DMS 273 (cell line): ENCODE data around the gene MAP2K5.

Source experiments
- DNase-seq: peaks from one replicate; lab custom pipeline; 2025; ENCODE audit not compliant: unreplicated experiment; lab: John Stamatoyannopoulos, UW

Gene MAP2K5

DNA sequence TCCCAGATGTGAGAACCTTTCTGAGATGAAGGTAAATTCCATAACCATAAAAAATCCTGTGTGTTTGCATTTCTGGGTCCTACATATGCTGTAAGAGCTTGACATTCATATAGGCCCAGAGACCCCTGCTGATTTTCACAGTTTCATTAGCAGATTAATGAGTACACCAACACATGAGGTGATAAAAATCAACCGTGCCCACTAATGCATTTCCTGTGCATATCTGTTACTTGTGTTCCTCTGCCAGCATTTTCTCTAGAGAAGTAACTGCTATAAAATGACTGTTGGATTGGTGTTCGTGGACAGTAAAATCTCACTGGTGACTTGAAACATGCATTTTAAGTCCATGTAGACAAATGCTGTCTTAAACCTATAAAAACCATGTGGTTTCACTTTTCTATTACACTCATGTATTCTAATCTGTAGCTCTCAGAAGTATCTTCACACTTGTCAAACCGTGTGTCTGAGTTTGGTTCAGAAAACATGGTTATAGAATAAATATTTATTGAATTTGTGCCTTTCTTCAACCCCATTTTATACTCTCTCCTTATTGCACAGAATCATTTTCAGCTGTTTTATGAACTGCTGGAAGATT is 14.6 kb downstream of the MAP2K5 start:
- no peak for DNase-seq

DNA sequence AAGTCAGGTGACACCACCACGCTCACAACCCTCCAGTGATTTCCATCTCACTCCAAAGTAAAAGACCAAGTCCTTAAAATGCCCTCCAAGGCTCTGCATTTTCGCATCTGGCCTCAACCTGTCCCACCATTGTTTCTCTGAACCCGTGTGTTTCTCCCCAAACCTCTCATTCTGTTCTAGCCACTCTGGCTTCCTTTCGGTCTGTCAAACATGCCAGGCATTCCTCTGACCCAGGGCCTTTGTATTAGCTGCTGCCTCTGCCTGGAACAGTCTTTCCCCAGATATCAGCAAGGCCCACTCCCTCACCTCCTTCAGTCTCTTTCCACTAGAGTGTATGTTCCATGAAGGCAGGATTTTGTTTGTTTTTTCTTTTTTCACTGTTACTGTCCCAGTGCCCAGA is 16.0 kb downstream of the MAP2K5 start:
- DNase-seq = no peak

DNA sequence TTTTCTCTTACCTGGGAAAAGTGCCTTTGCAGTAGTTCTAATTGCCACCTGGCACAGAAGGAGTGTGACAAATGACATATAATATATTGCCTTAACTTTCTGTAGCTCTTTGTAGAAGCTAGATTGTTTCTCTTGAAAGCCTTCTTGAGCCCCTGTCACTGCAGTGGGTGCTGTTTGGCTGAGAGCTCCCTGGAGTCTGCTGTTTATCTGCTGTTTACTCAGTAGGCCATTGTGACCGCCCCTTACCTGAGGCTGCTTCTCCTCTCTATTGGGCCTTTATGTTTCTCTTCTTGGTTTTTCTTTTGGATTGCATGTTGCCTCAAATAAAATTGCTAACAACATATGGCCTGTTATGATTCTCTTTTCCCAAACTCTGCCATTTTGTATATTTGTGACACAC is 16.7 kb downstream of the MAP2K5 start:
- DNase-seq = no peak

DNA sequence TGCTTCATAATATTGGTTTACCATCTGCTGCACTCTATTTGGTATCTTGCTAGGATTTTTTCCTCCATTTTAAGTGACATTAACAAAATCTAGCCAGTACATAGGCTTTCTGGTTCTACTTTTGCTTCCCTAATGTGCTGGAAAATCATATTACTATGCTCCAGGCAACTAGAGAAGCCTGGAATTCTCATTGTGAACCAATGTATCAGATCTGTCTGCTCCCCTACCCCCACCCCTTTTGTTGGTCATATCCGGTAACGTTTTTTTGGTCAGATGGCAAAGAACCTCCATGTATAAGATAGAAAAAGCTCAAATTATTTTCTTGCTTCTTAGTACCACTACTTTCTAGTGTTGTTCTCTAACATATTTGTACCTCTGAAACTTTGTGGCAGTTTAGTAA is 17.1 kb downstream of the MAP2K5 start:
- DNase-seq = no peak

DNA sequence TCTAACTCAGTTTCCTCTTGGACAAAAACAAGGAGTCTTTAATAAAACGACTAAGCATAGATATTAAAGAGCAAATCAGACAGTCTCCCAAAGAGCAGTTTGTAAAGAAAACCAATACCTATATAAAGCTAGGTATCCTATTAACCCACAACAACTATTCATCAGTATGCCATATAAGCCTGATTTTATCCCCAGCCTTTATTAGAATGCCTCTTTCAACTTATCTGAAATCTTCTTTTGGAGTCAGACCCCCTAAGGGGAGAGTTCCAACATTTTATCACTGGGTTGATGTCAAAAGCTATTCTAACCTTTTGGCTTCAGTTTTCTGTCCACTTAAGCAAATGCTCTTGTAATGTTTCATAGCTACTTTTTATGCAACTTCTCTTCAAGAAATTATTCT is 17.8 kb downstream of the MAP2K5 start:
- no peak for DNase-seq

DNA sequence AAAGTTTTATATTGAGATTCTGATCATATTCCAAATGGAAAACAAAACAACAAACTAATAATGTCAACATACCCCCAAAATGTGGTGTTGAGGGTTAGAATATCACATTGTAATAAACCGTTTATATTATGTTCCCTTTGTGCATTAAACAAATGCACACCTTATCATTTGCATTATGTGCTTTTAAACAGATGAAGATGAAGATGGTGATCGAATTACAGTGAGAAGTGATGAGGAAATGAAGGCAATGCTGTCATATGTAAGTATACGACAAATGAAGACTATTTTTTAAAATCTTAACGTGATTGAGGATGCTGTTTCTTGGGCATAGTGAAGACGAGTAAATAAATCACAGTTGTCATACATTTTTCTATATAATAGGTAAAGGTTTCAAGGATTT is 20.6 kb downstream of the MAP2K5 start:
- DNase-seq = no peak

DNA sequence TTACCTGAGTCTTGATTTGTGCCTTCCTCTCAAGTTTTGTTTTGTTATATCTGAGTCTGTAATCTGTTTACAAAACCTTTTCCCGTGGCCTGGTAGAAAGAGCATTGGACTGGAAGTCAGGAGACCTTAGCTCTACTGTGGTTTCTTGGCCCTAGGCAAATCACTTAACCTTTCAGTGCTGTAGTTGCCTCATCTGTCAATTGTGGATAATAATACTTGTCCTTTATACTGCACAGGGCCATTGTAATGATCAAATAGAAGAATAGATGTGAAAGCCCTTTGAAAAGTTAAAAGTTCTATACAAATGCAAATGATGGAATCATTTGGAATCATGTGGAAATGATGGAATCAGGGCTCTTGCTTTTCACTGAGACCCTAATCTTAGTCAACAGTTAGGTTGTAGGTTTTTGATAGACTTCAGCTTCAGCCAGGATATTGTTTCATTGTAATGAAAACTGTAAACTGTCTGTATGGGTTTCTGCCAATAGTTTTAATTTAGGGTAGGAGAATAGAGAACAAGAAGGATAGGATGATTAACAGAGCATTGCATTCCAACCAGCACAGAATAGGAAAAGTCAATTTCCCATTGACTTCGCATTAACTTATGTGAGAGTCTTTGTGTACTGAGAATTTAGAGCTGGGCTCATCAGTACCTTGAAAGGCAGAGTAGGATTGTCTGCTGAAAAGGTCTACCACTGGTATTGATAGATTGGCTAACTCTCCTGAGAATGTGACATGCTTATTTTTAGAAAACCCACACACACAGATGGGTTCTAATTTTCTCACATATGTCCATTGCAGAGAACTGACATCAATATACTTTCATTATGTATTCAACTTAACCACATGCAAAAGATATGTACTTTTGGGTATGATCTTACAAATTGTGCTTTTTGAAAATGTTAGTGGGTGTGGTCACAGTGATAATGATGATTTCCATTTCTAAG is 21.8 kb downstream of the MAP2K5 start:
- no peak for DNase-seq

DNA sequence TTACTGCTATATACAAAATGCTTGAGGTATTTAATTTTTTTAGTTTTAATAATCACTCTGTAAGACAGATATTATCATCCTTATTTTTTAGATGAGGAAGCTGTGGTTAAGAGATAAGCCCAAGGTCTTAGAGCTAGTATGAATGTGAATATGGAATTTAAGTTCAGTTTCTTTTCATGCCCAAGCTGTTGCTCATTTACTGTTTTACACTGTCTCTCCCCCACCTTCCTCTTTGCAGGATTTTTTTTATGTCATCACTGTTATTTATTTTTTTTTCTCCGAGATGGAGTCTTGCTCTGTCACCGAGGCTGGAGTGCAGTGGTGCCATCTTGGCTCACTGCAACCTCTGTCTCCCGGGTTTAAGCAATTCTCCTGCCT is 22.5 kb downstream of the MAP2K5 start:
- DNase-seq = no peak

DNA sequence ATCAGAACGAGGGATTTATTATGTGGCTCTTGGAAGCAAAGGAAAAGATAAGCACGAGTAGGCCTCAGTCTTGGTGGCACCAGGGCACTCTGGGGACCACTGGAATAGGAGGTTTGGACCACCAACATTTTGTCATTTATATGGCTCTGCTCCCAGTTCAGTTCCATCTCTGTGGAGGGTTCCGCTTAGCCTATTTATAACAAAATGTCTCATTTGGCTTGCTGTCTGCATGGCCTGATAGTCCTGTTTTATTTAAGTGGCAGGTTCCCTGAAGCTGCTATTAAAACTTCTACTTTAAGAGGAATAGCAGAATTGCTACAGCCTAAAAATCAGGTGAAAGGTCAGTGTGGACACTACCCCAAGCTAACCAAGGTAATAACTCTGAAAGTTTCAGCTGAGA is 27.2 kb downstream of the MAP2K5 start:
- DNase-seq = no peak

DNA sequence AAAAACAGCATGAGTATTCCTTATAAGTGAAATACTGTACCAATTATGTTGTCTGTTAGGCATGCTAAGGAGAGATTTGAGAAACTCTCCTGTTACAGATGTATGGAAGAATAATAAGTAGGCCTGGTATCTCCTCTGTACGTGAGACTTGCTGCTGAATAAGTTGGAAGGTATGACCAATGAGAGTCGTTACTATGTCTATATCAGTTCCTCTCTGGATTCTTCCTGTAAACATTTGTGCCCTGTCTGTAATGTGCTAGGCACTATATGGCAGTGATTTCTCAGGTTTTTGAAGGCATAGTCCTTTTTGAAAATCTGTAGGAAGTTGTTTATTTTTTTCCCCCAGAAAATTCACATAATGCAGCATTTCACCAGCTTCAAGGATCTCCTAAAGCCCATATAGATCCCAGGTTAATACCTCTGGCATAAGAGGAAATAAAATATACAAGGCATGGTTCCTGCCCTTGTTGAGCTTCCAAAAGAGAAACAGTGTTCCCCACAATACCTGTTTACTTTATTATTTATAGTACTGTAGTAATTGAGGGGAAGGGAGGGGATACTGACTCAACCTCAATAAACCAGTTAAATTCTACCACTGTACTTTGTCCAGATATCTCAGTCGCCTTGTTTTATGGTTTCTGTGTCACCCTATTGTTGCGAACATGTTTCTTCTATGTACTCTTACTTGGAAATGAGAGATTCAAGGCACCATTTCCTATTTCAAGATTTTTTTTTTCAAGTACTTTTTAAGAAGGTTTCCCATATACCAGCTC is 28.6 kb downstream of the MAP2K5 start:
- no peak for DNase-seq

DNA sequence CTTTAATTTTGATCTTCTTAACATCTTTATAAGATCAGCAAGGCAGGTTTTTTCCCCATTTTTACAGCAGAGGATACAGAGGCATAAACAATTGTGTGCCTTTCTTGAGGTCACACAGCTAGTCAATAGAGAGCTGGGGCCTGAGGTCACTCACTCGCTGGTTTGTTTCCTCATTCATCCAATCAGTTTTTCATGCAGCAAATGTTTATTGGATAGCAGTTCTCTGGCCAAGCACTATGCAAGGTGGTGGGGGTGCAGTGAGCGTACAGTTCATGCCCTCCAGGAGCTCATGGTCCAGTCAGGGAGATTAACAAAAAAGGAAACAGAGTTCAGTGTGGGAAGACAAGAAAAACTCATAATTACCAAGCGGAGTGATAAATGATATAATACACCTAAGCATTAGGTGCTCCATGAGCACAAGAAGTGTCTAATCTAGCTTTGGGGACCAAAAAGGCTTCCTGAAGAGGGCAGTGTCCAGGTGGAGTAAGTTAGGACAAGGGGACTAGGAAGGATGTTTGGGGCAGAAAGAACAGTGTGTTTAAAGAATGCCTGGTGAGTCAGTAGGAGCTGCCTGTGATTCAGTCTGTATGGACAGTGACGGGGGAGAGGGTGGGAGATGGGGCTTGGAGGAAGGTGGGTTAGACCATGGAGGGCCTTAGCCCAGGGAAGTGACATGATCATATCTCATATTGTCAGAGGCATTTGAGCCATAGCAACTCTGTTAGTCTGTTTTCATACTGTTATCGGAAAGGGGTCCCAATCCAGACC is 29.3 kb downstream of the MAP2K5 start:
- DNase-seq = no peak

DNA sequence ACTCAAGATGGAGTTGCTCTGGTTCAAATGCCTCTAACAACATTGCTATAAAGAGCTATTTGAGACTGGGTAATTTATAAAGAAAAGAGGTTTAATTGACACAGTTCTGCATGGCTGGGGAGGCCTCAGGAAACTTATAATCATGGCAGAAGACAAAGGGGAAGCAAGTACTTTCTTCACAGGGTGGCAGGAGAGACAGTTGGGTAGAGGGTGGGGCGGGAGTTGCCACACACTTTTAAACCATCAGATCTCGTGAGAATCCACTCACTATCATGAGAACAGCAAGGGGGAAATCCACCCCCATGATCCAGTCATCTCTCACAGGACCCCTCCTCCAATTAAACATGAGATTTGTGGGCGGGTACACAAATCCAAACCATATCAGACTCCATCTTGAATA is 30.7 kb downstream of the MAP2K5 start:
- no peak for DNase-seq

DNA sequence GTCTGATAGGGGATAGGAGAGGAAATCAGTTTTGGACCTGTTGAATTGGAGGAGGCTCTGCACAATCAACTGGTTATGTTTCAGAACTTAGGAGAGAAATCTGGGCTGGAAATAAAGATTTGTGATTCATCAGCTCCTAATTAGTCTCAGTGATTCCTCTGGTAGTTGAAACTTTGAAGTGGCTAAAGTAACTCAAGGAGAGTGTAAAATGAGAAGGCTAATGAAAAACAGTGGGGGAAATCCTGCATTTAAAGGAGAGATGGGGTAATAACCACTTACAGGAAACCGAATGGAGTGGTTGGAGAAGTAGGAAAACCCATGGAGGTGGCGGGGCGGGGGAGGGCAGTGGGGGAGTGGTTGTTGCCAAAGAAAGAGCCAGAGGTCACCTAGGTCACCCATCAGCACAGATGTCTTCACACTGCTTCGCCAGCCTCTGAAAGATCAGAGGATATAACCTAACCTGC is 32.6 kb downstream of the MAP2K5 start:
- DNase-seq = no peak

DNA sequence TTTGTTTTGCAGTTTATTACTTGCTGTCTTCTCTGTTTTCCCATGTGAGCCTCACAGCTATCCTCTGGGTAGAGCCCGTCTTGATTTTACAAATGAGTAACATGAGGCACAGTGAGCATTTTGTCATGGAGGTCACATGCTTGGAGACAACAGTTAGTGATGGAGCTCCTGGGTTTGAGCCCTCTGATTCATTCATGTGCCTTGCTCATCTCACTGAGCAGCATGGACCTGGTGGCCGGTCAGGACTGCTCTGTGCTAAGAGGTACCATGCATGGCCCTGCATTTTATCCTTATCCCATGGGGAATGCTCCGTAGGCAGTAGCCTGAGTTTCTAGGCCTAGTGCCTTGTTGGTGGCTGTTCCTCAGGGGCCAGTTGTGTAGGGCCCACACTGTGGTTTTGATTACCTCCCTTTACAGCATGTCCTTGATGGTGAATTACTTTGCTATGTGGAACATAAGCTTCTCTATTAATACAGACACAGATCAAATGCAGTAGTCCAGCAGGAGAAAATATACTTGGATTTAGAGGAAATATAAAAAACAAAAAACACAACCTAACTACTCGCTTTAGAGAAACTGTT is 35.6 kb downstream of the MAP2K5 start:
- no peak for DNase-seq

DNA sequence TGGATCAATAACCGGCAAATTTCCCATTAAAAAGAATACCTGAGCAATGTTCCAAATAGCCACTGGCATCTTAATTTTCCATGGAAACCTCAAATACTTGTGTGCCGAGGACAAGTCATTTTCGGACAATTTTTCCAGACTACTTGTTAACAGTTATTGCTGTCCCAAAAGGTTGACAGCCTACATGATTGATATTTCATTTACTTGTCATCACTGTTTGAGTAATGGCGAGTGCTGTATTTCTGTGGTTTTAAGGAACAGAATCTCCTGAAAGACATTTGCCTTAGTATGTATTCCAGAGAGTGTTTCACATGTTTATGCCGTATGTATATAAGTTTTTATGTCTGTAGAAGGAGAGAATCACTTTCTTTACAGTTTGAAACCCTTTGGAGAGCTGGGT is 36.7 kb downstream of the MAP2K5 start:
- DNase-seq = no peak

DNA sequence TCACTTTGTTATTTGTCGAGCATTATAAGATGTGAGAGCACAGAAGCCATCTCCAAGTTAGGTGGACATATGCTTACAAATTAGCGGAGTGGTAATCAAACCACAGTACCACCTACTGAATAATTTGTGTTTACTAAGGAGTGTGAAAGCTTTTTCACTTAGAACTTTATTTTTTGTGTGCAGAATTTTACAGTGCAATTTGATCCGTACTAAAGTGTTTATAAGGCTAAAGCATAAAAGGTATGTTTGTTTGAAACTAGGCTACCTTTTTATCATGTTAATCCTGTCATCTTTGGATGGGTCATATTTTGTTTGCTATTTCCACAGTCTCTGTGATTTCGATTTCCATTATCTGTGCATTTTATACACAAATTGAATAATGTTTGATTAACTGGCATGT is 37.5 kb downstream of the MAP2K5 start:
- no peak for DNase-seq

DNA sequence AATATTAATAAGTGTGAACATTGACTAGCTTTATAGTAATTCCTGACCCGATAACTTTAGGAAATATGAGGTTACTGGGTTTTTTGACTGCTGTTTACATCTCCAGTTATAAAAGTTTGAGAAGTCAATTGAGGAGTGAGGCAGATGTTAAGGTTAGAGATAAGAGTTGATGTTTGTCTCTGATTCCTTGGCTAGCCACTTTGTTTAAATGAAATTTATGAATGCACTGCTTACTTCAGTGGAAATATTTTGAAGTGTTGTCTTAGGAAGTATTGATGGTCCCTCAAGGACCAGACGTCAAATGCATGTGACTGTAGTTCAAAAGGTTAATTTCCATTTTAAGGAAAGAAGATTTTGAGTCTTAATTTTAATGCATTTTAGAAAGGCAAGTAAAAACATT is 41.7 kb downstream of the MAP2K5 start:
- no peak for DNase-seq

DNA sequence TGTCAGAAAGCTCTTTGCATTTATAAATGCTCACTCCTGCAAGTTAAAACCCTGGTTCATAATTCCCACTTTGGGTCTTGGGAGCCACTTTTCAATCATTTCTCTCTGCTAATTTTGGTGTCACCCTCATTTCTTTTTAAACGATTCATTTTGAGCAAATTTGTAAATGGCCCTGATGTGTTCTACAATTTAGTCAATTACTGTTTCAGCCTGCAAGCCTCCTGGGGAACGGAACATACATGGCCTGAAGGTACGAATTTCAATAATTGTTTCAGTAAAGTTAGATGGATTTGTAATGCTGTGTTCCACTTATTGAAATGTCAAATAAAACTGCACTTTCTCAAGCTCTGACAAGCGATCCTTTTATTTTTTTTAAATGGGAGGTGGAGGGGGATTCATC is 43.2 kb downstream of the MAP2K5 start:
- DNase-seq = no peak

DNA sequence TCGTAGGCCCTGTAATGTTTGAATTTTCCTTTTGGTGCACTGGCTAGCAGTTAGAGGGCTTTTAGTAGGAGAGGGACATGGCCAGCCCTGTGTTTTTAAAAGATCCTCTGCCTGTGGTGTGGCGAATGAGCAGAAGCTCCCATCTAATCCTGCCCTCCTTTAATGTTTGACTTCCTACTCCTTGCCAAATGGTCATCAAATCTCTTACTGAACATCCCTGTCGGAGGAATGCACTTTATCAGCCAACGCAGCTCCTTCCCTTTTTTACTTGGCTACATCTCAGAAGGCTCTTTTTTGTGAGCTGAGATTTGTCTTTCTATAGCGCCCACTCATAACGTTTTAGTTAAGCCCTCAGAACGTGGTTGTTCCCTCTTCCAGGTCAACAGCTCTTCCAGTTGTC is 44.8 kb downstream of the MAP2K5 start:
- DNase-seq = no peak

DNA sequence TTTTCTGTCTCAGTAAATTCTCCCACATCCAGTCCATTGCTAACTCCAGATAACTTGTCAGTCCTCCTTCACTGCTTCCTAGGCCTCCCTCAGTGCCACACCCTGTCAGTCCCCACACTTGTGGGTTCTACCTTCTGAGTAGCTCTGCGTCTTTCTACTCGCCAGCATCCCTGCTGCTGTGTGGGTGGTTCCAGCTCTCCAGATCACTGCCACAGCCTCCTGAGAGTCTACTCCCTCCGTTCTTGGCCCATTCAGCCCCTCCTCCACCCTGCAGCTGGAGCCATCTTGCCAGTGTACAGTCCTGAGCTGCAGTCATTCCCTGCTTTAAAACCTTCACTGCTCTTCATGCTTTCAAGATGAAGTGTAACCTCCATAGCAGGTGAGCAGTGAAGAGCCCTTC is 45.3 kb downstream of the MAP2K5 start:
- DNase-seq = no peak

DNA sequence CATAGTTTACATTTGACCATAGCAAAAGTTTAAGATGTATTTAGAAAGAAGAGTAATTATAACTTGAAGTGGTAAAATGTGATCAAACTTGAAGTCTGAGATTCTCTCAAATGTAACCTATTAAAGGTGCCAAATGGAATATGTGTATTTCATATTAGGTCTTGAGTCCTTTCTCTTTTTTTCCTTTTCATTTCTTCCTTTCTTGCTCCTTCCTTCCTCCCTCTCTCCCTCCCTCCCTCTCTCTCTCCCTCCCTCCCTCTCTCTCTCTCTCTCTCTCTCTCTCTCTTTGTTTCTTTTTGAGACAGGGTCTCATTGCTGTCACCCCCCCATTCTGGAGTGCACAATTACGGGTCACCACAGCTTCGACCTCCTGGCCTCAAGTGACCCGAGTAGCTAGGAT is 47.7 kb downstream of the MAP2K5 start:
- no peak for DNase-seq
